Stimulated activated naive B cell treated with anti-CD40 and anti-IgM and Interleukin-4, amounts not matched to agents 10 μg/mL and 1 μg/mL and 100 μg/mL, for 72 hours (primary cell): ENCODE results near the gene THYN1.
A peak's percentile ranks its signal among the peaks of the same experiment; 100 is the strongest.

Experiments used
- ATAC-seq, 2 donors: fragments of 150-1000 bp; cut with Tn5 transposase; replicated peaks; 2 replicates each; pipeline ENCODE4 v1.10.0; 2021; ENCODE audit warnings: moderate library complexity in 1 of 2
- DNase-seq: peaks from one replicate; pipeline ENCODE4 v3.0.0; 2021
- H3K27ac Mint-ChIP-seq: one replicate; pipeline ENCODE4 v1.8.0; 2022; ENCODE audit warnings: mild to moderate bottlenecking, mixed read lengths
- H3K27me3 Mint-ChIP-seq, 2 donors: one replicate each; pipeline ENCODE4 v1.8.0; 2022; ENCODE audit warnings: mixed read lengths in 2 of 2
- H3K36me3 Mint-ChIP-seq, 2 donors: one replicate each; pipeline ENCODE4 v1.8.0; 2022; ENCODE audit warnings: mixed read lengths in 2 of 2, mild to moderate bottlenecking in 1 of 2
- H3K4me1 Mint-ChIP-seq, 2 donors: one replicate each; pipeline ENCODE4 v1.8.0; 2022; ENCODE audit warnings: mixed read lengths in 2 of 2, mild to moderate bottlenecking in 1 of 2
- H3K4me3 Mint-ChIP-seq, 2 donors: one replicate each; pipeline ENCODE4 v1.8.0; 2022; ENCODE audit warnings: mild to moderate bottlenecking in 2 of 2, mixed read lengths in 2 of 2, moderate library complexity in 1 of 2
- H3K9me3 Mint-ChIP-seq, 2 donors: one replicate each; pipeline ENCODE4 v1.8.0; 2022; ENCODE audit warnings: mixed read lengths in 2 of 2, mild to moderate bottlenecking in 1 of 2

Gene THYN1

DNA sequence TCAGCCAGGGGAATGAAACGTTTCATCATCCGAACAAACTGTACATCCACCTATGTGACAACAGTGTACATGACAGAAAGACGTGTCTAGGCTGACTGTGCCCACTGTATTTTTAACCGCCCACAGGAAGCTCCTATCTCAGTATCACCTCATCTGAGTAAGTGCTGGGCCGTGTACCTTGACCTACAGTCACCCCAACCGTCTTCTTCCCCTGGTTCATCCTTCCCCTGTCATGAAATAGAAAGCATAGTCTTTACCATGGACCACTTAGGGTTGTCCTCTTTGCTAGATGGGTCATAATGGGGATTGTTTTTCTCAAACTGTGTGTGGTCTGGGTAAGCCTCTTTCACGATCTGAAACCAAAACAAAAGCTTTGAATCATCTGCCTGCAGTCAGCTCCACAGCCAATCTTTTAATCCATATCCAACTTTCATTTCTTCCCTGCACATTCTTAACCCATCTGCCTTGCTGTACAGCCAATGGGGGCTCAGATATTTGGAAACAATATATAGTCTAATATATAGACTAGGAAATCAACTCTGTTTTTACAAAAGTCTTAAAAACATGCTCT lies 4.2 kb downstream of the THYN1 start:
- Mint-ChIP-seq H3K36me3 (peaks cover 33 to 37% of the 10 kb centered on the region in 2 donors), H3K27ac (no peak overlapping the region), H3K4me3 (no peak overlapping the region), H3K9me3 (no peaks in the 10 kb centered on the region), H3K27me3 (no peaks in the 10 kb centered on the region), H3K4me1 (peaks cover 6 to 11% of the 10 kb centered on the region in 2 donors)
- no peak for DNase-seq
- no peak for ATAC-seq

DNA sequence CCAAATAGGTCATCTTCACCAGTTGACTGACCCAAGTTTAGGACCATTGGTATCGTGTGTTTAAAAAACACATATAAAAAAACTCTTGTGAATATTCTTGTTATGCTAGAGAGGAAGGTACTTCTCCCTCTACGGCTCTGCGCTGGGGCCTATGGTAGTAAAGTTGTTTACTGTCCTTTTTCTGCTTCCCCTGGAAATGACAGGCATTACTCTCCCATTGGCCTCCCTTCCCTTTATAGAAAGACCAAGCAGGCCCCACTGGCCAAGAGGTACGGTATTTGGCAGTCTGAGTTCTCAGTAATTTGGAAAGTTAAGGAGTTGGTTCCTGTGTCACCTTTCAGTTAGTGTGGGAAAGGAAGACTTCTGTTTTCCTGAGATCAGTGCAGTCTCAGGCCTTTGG lies 6.5 kb downstream of the THYN1 start:
- no peak overlapping the region for H3K4me3 Mint-ChIP-seq
- ATAC-seq = no peak
- DNase-seq = no peak
- no peaks in the 10 kb centered on the region for H3K4me1 Mint-ChIP-seq
- no peak overlapping the region for H3K27ac Mint-ChIP-seq
- no peaks in the 10 kb centered on the region for H3K9me3 Mint-ChIP-seq
- H3K36me3 Mint-ChIP-seq = peaks cover 39 to 52% of the 10 kb centered on the region in 2 donors
- no peaks in the 10 kb centered on the region for H3K27me3 Mint-ChIP-seq

DNA sequence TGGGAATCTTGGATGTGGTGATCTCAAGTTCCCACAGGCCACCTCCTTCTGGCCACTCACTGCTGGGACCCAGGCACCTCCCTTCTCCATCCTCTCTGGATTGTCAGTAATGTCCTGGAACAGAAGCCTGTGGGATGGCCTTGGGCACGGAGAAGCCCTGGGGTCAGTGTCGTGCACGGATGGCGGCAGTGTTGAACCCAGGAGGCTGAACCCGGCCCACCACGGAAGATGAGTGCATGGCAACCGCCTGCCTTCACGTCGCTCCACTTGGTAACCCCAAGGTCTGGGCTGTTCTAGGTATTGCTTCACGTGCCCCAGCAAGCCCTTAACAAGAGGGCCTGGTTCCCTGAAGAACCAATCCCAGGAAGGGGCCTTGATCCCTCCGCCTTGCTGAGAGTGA lies 7.1 kb downstream of the THYN1 start:
- H3K4me3 Mint-ChIP-seq = no peak overlapping the region
- no peaks in the 10 kb centered on the region for H3K27me3 Mint-ChIP-seq
- DNase-seq (no peak), ATAC-seq (no peak)
- no peaks in the 10 kb centered on the region for H3K9me3 Mint-ChIP-seq
- H3K36me3 Mint-ChIP-seq = peaks cover 39 to 52% of the 10 kb centered on the region in 2 donors
- no peak overlapping the region for H3K27ac Mint-ChIP-seq
- H3K4me1 Mint-ChIP-seq = no peaks in the 10 kb centered on the region

DNA sequence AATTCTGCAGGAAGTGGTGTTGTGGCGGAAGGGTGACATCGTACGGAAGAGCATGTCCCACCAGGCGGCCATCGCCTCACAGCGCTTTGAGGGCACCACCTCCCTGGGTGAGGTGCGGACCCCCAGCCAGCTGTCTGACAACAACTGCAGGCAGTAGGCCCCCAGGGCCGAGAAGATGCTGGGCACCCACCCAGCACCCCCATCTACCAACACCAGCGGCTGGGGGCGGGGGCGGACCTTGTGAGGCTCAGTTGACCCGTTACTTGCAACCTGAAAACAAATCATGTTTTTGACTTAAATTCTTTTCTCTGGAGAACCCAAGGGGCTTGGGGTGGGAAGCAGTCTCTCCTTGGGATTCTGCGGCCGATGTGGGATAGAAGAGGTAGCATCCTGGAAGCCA lies 7.7 kb downstream of the THYN1 start:
- no peaks in the 10 kb centered on the region for H3K9me3 Mint-ChIP-seq
- H3K4me3 Mint-ChIP-seq = no peak overlapping the region
- no peak overlapping the region for H3K27ac Mint-ChIP-seq
- H3K36me3 Mint-ChIP-seq = peaks cover 39 to 52% of the 10 kb centered on the region in 2 donors
- ATAC-seq (no peak), DNase-seq (no peak)
- no peaks in the 10 kb centered on the region for H3K27me3 Mint-ChIP-seq
- H3K4me1 Mint-ChIP-seq = no peaks in the 10 kb centered on the region

DNA sequence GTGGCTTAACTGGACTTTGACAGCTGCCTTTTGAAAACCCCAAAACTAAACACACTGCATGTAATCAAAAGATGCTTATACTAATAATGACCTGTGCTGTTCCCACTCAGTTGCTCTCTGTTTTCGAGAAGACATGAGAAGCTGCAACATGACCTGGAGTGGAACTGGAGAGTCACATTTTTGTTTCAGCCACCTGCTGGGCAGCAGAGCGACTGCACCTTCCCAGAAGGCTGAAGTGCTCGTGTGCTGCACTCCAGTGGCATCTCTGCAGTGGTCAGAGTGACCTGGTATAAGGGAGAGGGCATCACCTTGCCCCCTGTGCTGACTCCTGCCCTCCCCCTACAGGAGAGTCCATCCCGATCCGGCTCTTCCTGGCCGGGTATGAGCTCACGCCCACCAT lies 8.6 kb downstream of the THYN1 start:
- DNase-seq = no peak
- Mint-ChIP-seq H3K9me3 (no peaks in the 10 kb centered on the region), H3K36me3 (peaks cover 39 to 57% of the 10 kb centered on the region in 2 donors), H3K4me3 (no peak overlapping the region), H3K27me3 (no peaks in the 10 kb centered on the region), H3K27ac (no peak overlapping the region), H3K4me1 (no peaks in the 10 kb centered on the region)
- peak; percentile 84 to 88 for ATAC-seq

DNA sequence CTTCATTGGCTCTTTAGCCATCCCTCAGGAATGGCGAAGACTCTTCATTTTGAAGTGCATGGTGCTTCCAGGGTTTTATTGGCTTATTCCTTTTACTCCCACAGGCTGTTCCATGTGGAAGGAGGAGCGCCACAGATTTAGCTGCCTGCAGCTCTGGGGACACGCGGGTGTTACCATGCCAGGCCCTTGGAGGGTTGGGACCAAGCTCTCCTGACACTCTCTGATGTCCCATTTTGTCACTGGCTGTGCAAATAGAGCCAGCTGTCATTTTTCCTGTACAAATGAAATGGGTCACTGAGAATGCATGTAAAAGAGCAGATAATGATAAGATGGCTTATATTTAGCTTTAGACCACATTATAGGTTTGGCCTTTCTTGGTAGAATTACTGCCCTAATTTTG lies 9.2 kb downstream of the THYN1 start:
- ATAC-seq (no peak), DNase-seq (no peak)
- Mint-ChIP-seq H3K9me3 (no peaks in the 10 kb centered on the region), H3K27me3 (no peaks in the 10 kb centered on the region), H3K27ac (no peak overlapping the region), H3K4me3 (no peak overlapping the region), H3K36me3 (peaks cover 38 to 56% of the 10 kb centered on the region in 2 donors), H3K4me1 (no peaks in the 10 kb centered on the region)

DNA sequence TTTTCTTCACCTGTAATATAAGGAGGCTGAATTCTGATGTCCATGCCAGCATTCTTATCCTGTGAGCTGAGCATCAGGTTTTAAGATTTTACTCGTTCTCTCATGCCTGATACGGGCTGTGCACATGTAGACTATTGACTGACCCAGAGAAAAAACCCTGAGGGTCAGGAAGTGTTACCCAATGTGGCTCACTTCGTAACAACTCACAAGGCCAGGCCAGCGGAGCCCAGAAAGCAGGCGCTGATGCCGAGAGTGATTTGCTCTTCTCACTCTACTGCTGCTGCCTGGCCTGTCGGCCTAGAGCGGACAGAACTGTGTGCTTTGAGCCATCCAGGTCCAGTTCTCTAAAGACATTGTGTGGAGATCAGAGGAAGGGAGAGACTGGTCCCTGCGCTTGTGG lies 10.8 kb downstream of the THYN1 start:
- Mint-ChIP-seq H3K27me3 (no peaks in the 10 kb centered on the region), H3K9me3 (no peaks in the 10 kb centered on the region), H3K36me3 (peaks cover 33 to 53% of the 10 kb centered on the region in 2 donors), H3K4me1 (no peaks in the 10 kb centered on the region), H3K27ac (no peak overlapping the region), H3K4me3 (no peak overlapping the region)
- DNase-seq (no peak), ATAC-seq (no peak)

DNA sequence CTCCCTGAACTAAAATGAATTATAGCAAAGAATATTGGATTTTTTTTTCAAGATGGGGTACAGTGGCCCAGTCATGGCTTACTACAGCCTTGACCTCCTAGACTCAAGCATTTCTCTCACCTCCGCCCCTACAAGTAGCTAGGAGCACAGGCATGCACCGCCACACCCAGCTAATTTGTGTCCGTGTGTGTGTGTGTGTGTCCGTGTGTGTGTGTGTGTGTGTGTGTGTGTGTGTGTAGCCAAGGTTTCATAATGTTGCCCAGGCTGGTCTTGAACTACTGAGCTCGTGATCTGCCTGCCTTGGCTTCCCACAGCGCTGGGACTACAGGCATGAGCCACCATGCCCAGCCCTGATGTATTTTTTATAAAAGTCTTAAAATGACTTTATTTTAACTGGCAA lies 12.6 kb downstream of the THYN1 start:
- DNase-seq (no peak), ATAC-seq (no peak)
- peaks cover 32 to 47% of the 10 kb centered on the region in 2 donors for H3K36me3 Mint-ChIP-seq
- H3K27ac Mint-ChIP-seq = no peak overlapping the region
- no peaks in the 10 kb centered on the region for H3K4me1 Mint-ChIP-seq
- H3K4me3 Mint-ChIP-seq = no peak overlapping the region
- H3K27me3 Mint-ChIP-seq = no peaks in the 10 kb centered on the region
- no peaks in the 10 kb centered on the region for H3K9me3 Mint-ChIP-seq

DNA sequence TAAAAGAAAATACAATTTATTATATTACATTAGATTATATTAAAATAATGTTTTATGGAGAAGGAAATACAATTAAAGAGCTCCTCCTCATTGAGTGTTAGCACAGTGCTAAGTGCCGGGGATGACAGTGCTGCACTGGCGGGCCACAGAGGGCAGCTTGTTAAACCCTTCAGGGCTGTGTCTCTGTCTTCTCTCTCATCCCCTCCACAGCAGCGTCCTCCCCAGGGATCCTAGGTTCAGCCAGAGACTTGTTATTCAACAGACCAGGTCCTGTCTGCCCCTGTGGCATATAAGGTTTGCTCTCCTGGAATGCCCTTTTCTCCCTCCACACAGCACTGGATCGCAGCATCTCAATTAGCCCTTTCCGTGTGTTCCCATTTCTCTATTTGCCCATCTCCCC lies 14.2 kb downstream of the THYN1 start:
- Mint-ChIP-seq H3K27ac (no peak overlapping the region), H3K9me3 (no peaks in the 10 kb centered on the region), H3K36me3 (peaks cover 33 to 45% of the 10 kb centered on the region in 2 donors)

DNA sequence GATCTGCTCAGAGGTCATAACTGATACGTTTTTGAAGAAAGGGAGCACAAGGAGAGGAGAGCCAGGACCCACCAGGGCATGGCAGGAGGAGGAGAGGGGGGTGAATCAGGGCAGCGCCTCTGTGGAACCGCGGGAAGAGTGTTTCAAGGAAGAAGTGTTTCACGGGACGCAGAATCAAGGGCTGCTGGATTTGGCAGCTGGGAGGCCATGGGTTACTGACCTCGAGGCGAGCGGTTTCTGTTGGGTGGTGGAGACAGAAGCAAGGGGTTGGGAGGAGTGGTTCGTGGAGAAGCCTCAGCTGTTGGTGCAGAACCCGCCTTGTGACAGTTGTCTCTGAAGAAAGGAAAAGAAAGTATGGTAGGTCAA lies 15.6 kb downstream of the THYN1 start:
- no peak overlapping the region for H3K27ac Mint-ChIP-seq

More for the DNA sequence above, 14.2 kb downstream of the THYN1 start:
- DNase-seq (no peak), ATAC-seq (no peak)
- Mint-ChIP-seq H3K27me3 (peaks cover 0 to 5% of the 10 kb centered on the region in 2 donors), H3K4me1 (no peaks in the 10 kb centered on the region), H3K4me3 (no peak overlapping the region)

DNA sequence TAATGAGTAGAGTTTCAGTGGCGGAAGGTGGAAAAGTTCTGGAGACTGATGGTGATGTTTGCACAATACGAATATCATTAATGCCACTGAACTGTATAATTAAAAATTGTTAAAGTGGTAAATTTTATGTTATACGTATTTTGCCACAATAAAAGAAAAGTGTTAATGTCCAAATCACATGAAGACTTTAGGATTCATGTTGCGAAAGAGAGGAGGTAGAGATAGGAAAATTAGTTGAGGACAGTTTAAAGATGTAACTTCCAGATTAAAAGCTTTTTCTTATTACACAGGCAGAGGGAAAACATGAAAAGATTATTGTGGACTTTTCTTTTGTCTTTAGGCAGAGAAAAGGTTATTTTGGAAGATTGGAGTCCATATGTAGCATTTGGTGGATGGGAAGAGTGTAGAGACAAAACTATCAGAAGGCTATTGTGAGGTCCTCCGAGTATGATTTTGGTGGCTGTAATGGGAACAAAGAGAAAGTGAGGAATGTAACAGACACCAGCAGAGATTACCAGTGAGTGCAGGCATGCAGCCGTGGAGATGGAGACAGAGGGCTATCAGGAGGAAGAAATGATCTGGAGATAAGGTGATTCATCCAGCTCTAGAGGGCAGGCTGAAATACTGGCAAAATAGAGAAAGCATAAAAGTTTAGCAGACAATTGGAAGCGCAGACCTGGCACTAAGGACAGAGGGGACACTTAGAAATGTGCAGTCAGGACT lies 16.2 kb downstream of the THYN1 start:
- Mint-ChIP-seq H3K4me1 (peaks cover 7 to 9% of the 10 kb centered on the region in 2 donors), H3K27ac (no peak overlapping the region), H3K9me3 (no peaks in the 10 kb centered on the region), H3K4me3 (no peak overlapping the region), H3K36me3 (peaks cover 27 to 33% of the 10 kb centered on the region in 2 donors), H3K27me3 (peaks cover 5 to 6% of the 10 kb centered on the region in 2 donors)
- DNase-seq (no peak), ATAC-seq (no peak)

More for the DNA sequence above, 15.6 kb downstream of the THYN1 start:
- DNase-seq (no peak), ATAC-seq (no peak)
- Mint-ChIP-seq H3K4me3 (no peak overlapping the region), H3K4me1 (peaks cover 2 to 4% of the 10 kb centered on the region in 2 donors), H3K27me3 (peaks cover 3 to 5% of the 10 kb centered on the region in 2 donors), H3K36me3 (peaks cover 28 to 35% of the 10 kb centered on the region in 2 donors), H3K9me3 (no peaks in the 10 kb centered on the region)

DNA sequence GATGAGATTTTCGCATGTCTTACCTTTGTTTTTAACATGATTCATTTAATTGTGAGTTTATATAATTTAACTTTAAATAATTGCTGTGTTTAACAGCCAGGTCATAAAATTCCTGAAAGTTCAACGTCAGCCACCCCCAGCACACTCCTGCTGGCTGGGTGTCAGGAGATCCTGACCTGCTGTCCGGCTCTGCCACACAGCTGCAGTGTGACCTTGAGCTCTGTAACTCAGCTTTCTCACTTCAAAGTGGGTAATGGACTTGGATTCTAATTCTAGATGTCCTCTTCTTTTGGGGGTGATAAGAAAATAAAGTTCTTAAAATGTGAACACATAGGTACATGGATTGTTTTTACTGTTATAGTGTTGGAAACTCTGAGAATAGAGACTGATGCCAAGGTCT lies 17.8 kb downstream of the THYN1 start:
- Mint-ChIP-seq H3K36me3 (peaks cover 27 to 37% of the 10 kb centered on the region in 2 donors), H3K4me1 (peaks cover 13 to 25% of the 10 kb centered on the region in 2 donors), H3K4me3 (no peak overlapping the region), H3K27ac (no peak overlapping the region), H3K9me3 (no peaks in the 10 kb centered on the region), H3K27me3 (peaks cover 11% of the 10 kb centered on the region in 2 donors)
- DNase-seq (no peak), ATAC-seq (no peak)

DNA sequence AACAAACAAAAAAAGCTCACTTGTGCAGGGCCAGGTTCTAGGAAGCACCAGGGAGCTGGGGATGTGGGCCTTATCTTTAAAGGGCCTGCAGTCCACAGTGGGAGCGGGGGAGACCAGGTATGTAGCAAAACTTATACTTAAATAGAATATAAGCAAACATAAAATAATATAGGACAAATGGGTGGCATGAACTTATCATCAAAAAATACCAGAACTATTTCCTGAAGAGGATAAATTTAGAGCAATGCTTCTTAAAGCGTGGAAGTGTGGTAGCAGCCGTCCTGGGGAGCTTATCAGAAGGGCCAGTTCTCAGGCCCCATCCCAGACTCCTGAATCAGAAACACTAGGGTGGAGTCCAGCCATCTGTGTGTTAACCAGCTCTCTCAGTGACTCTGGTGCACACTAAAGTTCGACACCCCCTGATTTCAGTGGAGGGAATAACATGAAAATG lies 19.4 kb downstream of the THYN1 start:
- DNase-seq (no peak), ATAC-seq (no peak)
- Mint-ChIP-seq H3K27ac (no peak overlapping the region), H3K4me1 (peaks cover 26 to 42% of the 10 kb centered on the region in 2 donors), H3K9me3 (no peaks in the 10 kb centered on the region), H3K36me3 (peaks cover 23 to 28% of the 10 kb centered on the region in 2 donors), H3K27me3 (peaks cover 19 to 24% of the 10 kb centered on the region in 2 donors), H3K4me3 (no peak overlapping the region)

DNA sequence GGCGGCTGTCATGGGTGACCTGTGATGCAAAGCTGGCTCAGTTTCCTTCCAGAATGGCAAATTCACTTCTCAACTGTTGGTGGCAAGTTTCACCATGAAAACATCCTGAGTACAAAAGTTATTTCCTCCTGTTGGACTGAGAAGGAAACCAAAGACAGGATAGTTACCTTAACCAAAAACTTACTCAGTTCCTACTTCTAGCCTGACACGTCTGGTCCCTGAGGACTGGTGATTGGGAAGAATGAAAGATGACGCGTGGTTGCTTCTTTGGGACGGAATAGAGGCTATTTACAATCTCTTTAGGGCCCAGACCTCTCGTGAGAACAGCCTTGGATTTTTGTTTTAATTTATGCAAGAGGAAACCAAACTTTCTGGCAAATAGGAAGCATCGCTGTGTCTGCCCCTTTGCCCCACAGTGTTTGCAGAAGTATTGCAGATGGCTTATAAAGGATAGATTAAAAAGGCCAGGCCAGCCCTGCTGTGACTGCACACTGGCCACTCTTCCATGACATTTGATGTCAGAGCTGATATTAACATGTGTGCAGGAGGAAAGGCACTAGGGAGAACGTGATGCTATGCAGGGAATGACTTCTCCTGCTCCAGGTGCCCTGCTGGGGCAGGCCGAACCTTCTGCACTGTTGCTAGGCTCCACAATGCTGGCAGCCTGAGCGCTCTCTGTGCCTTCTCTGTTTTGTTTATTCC lies 21.0 kb downstream of the THYN1 start:
- Mint-ChIP-seq H3K27me3 (peaks cover 25 to 30% of the 10 kb centered on the region in 2 donors), H3K4me1 (peaks cover 35 to 58% of the 10 kb centered on the region in 2 donors), H3K27ac (no peak overlapping the region), H3K9me3 (no peaks in the 10 kb centered on the region), H3K36me3 (peaks cover 15 to 16% of the 10 kb centered on the region in 2 donors), H3K4me3 (peak overlapping the region in 1 of 2 donors; percentile 5)
- DNase-seq (no peak), ATAC-seq (peak; percentile 41 to 69)
